Mesendoderm (in vitro differentiated cells): Measurements from ENCODE around the gene STAC.
A peak's percentile ranks its signal among the peaks of the same experiment; 100 is the strongest.

Experiments
- DNase-seq: peaks from one replicate; pipeline ENCODE4 v3.0.0; 2013
- H2AK5ac ChIP-seq: 2 replicates; pipeline ENCODE4 v1.6.1; 2013; ENCODE audit warnings: low read length, inconsistent platforms
- H2BK120ac ChIP-seq: 2 replicates; pipeline ENCODE4 v1.6.1; 2013; ENCODE audit warnings: low read depth, mild to moderate bottlenecking, low read length, moderate library complexity, mixed read lengths
- H2BK15ac ChIP-seq: replicated peaks from 2 replicates; pipeline ENCODE4 v1.6.1; 2013; ENCODE audit warnings: low read depth, mild to moderate bottlenecking, moderate library complexity
- H2BK5ac ChIP-seq: 2 replicates; pipeline ENCODE4 v1.6.1; 2013; ENCODE audit warnings: low read length, inconsistent platforms
- H3K18ac ChIP-seq: 2 replicates; pipeline ENCODE4 v1.6.1; 2013; ENCODE audit warnings: mild to moderate bottlenecking, low read length, mixed read lengths
- H3K23ac ChIP-seq: one replicate; pipeline ENCODE4 v1.6.1; 2013; ENCODE audit warnings: low read length
- H3K27ac ChIP-seq: 2 replicates; pipeline ENCODE4 v1.5.1; 2013; ENCODE audit warnings: low read depth, mild to moderate bottlenecking, inconsistent platforms, low read length, moderate library complexity
- H3K27me3 ChIP-seq: 2 replicates; pipeline ENCODE4 v1.6.1; 2013; ENCODE audit warnings: low read length, control low read depth, mild to moderate bottlenecking, inconsistent platforms; ENCODE audit not compliant: insufficient read depth, poor library complexity
- H3K36me3 ChIP-seq: 2 replicates; pipeline ENCODE4 v1.6.1; 2013; ENCODE audit warnings: low read length, inconsistent platforms; ENCODE audit not compliant: control insufficient read depth, insufficient read depth
- H3K4ac ChIP-seq: one replicate; pipeline ENCODE4 v1.6.1; 2013; ENCODE audit warnings: low read depth, mild to moderate bottlenecking, low read length, moderate library complexity
- H3K4me1 ChIP-seq: 2 replicates; pipeline ENCODE4 v1.6.1; 2013; ENCODE audit warnings: low read depth, low read length, inconsistent platforms; ENCODE audit not compliant: control insufficient read depth
- H3K4me2 ChIP-seq: 2 replicates; pipeline ENCODE4 v1.6.1; 2013; ENCODE audit warnings: low read length
- H3K4me3 ChIP-seq: 2 replicates; pipeline ENCODE4 v1.5.1; 2013; ENCODE audit warnings: mild to moderate bottlenecking, low read length
- H3K56ac ChIP-seq: one replicate; pipeline ENCODE4 v1.6.1; 2013; ENCODE audit warnings: low read length
- H3K79me1 ChIP-seq: 2 replicates; pipeline ENCODE4 v1.6.1; 2013; ENCODE audit warnings: low read length, inconsistent platforms
- H3K79me2 ChIP-seq: 2 replicates; pipeline ENCODE4 v1.6.1; 2013; ENCODE audit warnings: mild to moderate bottlenecking, low read length; ENCODE audit not compliant: control insufficient read depth, insufficient read depth
- H3K9ac ChIP-seq: 2 replicates; pipeline ENCODE4 v1.6.1; 2013; ENCODE audit warnings: low read length, inconsistent platforms
- H4K5ac ChIP-seq: one replicate; pipeline ENCODE4 v1.6.1; 2013; ENCODE audit warnings: low read length
- H4K8ac ChIP-seq: one replicate; pipeline ENCODE4 v1.6.1; 2013; ENCODE audit warnings: low read depth, mild to moderate bottlenecking, control low read depth, low read length, moderate library complexity
- WGBS: extraction: QIAGEN DNeasy Blood & Tissue Kit; methylation state at CpG from one replicate; pipeline ENCODE4 v1.1.7; 2013; ENCODE audit warnings: low lambda C conversion rate, missing lambda C conversion rate; ENCODE audit not compliant: insufficient coverage; ENCODE audit errors: extremely low coverage; 5-methylcytosine and 5-hydroxymethylcytosine counted together

Gene STAC

DNA sequence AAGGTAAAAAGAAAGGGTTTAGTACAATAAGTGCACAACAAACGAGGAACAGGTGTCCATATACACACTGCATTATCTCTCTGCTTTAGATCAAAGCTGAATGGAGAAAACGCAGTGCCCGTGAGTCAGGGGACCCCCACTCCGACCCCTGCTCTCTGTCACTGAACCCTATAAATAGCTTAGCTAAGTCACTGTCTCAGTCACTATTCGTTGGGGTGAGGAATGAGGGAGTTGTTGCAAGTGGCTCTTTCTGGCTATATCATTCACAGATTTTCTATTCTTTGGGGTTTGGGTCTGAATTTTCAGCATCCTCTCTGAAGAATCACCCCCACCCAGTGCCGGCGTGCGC, 458 bp upstream of the STAC start:
- Histone ChIP-seq H4K8ac (no peak overlapping the region), H3K79me2 (no peaks in the 10 kb centered on the region), H3K27me3 (no peaks in the 10 kb centered on the region), H2BK120ac (no peak overlapping the region), H2BK15ac (no peak overlapping the region), H3K56ac (no peak overlapping the region), H3K9ac (no peak overlapping the region), H3K36me3 (no peaks in the 10 kb centered on the region), H3K18ac (no peak overlapping the region), H3K23ac (no peak overlapping the region), H3K4ac (no peak overlapping the region), H2BK5ac (no peak overlapping the region), H3K4me1 (peaks cover 2% of the 10 kb centered on the region), H3K27ac (no peak overlapping the region), H4K5ac (no peak overlapping the region), H2AK5ac (no peak overlapping the region), H3K4me3 (no peak overlapping the region), H3K79me1 (peaks cover 1% of the 10 kb centered on the region), H3K4me2 (no peak overlapping the region)
- DNase-seq = no peak
- WGBS = no CpG with 5 or more reads among the region's 8 CpGs

DNA sequence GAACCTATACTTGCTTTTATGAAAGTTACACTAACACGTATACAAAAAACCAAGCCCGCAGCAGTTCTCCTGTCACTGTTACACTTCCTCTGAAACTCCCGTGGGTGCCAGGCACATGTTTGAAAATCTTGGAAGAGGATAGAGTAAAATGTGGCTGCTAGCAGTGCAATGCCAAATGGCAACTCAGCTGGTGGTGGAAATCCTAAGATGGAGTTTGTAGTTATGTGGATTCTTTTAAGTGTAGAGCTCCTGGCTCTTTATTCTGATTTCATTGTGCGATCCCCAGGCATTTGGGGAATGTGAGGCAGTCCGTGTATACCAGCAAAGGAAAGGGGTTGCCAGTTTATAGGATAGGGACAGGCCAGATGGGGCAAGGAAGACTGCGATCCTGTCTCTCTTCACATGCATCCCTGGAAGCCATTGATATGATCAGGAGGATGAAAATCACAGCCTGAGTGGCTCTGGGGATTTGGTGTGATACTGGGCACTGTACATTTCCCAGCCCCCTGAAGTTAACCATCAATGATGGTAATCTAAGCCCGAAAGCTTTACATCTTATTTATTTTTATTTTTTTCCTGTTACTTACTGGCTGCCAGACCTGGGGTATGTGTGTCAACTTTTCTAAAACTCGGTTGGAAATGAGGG, 1.1 kb downstream of the STAC start:
- no peak overlapping the region for H3K4ac ChIP-seq
- peaks cover 2% of the 10 kb centered on the region for H3K4me1 ChIP-seq
- H3K36me3 ChIP-seq = no peaks in the 10 kb centered on the region
- H3K23ac ChIP-seq = no peak overlapping the region
- no peak overlapping the region for H2AK5ac ChIP-seq
- H2BK15ac ChIP-seq = no peak overlapping the region
- H3K9ac ChIP-seq = no peak overlapping the region
- peak overlapping the region; percentile 33 for H3K4me2 ChIP-seq
- H3K56ac ChIP-seq = no peak overlapping the region
- no peak overlapping the region for H3K27ac ChIP-seq
- H2BK120ac ChIP-seq = no peak overlapping the region
- peak; percentile 48 for DNase-seq
- no peak overlapping the region for H4K8ac ChIP-seq
- H2BK5ac ChIP-seq = no peak overlapping the region
- WGBS = no CpG with 5 or more reads among the region's 8 CpGs
- no peaks in the 10 kb centered on the region for H3K79me2 ChIP-seq
- H4K5ac ChIP-seq = no peak overlapping the region
- H3K18ac ChIP-seq = no peak overlapping the region
- H3K27me3 ChIP-seq = no peaks in the 10 kb centered on the region
- no peak overlapping the region for H3K4me3 ChIP-seq
- H3K79me1 ChIP-seq = peaks cover 1% of the 10 kb centered on the region

DNA sequence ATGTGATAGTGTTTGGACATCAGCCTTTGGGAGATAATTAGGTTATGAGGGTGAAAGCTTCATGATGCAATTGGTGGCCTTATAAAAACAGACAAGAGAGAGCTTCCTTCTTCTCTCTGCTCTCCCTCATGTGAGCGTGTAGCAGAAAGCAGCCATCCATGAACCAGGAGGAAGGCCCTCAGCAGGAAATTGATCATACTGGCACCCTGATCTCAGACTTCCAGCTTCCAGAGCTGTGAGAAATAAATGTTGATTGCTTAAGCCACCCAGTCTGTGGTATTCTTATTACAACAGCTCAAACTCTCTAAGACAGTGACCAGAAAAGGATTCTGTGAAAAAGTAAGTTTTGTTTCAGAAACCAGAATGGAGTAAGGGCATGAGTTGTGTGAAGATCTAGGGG, 13.3 kb downstream of the STAC start:
- Histone ChIP-seq H3K27me3 (no peaks in the 10 kb centered on the region), H3K18ac (no peak overlapping the region), H2BK15ac (no peak overlapping the region), H3K79me1 (no peaks in the 10 kb centered on the region), H2BK5ac (no peak overlapping the region), H3K56ac (no peak overlapping the region), H3K4me2 (no peak overlapping the region), H3K9ac (no peak overlapping the region), H3K79me2 (no peaks in the 10 kb centered on the region), H4K8ac (no peak overlapping the region), H3K36me3 (no peaks in the 10 kb centered on the region), H2BK120ac (no peak overlapping the region), H3K27ac (no peak overlapping the region), H3K4me3 (no peak overlapping the region), H3K4me1 (no peaks in the 10 kb centered on the region), H3K23ac (no peak overlapping the region), H4K5ac (no peak overlapping the region), H3K4ac (no peak overlapping the region), H2AK5ac (no peak overlapping the region)
- WGBS = no CpG with 5 or more reads among the region's 1 CpG
- DNase-seq = no peak

DNA sequence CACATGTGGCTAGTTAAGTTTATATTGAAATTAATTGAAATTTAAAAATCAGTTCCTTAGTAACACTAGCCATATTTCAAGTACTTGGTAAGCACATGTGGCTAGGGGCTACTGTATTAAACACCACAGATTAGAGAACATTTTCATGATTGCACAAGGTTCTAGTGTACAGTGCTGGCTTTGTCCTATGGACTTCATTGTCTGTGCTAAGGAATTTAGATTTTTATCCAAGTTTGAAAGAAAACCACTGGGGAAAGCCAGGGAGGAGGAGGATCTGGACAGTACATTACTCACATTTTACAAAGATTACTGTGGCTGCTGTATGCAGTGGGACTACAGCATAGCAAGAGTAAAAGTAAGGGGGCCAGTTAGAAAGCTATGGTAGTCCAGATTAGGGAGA, 13.9 kb downstream of the STAC start:
- H4K8ac ChIP-seq = no peak overlapping the region
- H3K9ac ChIP-seq = no peak overlapping the region
- no peak overlapping the region for H2BK5ac ChIP-seq
- H3K27me3 ChIP-seq = no peaks in the 10 kb centered on the region
- DNase-seq = no peak
- no peak overlapping the region for H2AK5ac ChIP-seq
- H3K18ac ChIP-seq = no peak overlapping the region
- no peak overlapping the region for H2BK120ac ChIP-seq
- no peak overlapping the region for H2BK15ac ChIP-seq
- H3K4me2 ChIP-seq = no peak overlapping the region
- no peaks in the 10 kb centered on the region for H3K4me1 ChIP-seq
- no peak overlapping the region for H3K27ac ChIP-seq
- no peaks in the 10 kb centered on the region for H3K36me3 ChIP-seq
- H3K4ac ChIP-seq = no peak overlapping the region
- no peaks in the 10 kb centered on the region for H3K79me1 ChIP-seq
- H3K56ac ChIP-seq = no peak overlapping the region
- H4K5ac ChIP-seq = no peak overlapping the region
- no peaks in the 10 kb centered on the region for H3K79me2 ChIP-seq
- no peak overlapping the region for H3K23ac ChIP-seq
- H3K4me3 ChIP-seq = no peak overlapping the region

DNA sequence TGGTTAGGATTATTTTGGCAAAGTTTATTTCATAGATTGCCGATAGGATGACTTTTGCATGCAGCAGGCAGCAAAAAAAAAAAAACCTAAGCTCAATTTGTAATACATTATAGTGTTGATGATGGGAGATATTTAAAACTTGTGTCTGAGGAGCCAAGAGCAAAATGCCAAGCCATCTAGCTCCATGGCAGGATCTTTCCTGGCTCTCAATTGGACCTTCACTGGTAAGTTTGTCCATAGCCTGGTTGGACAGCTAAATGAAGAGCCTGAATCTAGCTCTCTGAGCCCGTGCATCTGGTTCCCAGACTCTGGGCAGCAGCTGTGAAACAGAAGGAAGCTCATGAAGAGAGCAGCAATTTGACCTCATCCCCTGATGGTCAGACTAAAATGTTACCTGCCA, 17.5 kb downstream of the STAC start:
- H2BK5ac ChIP-seq = no peak overlapping the region
- H3K4me3 ChIP-seq = no peak overlapping the region
- H3K4me1 ChIP-seq = no peaks in the 10 kb centered on the region
- H3K27me3 ChIP-seq = no peaks in the 10 kb centered on the region
- no peak overlapping the region for H3K56ac ChIP-seq
- no peaks in the 10 kb centered on the region for H3K36me3 ChIP-seq
- H2BK120ac ChIP-seq = no peak overlapping the region
- no peaks in the 10 kb centered on the region for H3K79me1 ChIP-seq
- H3K9ac ChIP-seq = no peak overlapping the region
- no peak overlapping the region for H3K23ac ChIP-seq
- no CpG with 5 or more reads among the region's 2 CpGs for WGBS
- no peak overlapping the region for H4K8ac ChIP-seq
- H3K79me2 ChIP-seq = no peaks in the 10 kb centered on the region
- H2BK15ac ChIP-seq = no peak overlapping the region
- H2AK5ac ChIP-seq = no peak overlapping the region
- no peak overlapping the region for H3K27ac ChIP-seq
- no peak overlapping the region for H3K4me2 ChIP-seq
- no peak for DNase-seq
- H3K4ac ChIP-seq = no peak overlapping the region
- no peak overlapping the region for H3K18ac ChIP-seq
- H4K5ac ChIP-seq = no peak overlapping the region

DNA sequence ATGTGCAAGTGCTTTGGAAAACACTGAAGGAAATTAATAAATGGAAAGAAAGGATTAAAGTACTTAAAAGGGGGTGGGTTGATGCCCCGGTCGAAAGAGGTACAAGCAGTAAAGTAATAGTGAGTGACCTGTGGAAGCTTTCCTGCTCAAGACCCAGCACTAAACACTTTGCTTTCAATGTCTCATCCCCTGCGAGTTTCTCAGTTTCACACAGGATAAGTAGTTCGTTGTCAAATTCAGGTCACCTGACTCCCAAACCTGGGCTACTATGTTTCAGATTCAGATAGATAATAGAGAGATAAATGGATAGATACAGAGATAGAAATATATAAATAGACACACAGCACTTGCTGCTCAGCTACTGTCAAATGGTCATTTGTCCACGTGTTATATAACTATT, 19.6 kb downstream of the STAC start:
- H2BK120ac ChIP-seq = no peak overlapping the region
- no peak overlapping the region for H4K8ac ChIP-seq
- H3K9ac ChIP-seq = no peak overlapping the region
- no peak overlapping the region for H3K18ac ChIP-seq
- no peaks in the 10 kb centered on the region for H3K27me3 ChIP-seq
- H2BK15ac ChIP-seq = no peak overlapping the region
- H2AK5ac ChIP-seq = no peak overlapping the region
- no peak overlapping the region for H3K4ac ChIP-seq
- no peaks in the 10 kb centered on the region for H3K36me3 ChIP-seq
- no peak overlapping the region for H3K23ac ChIP-seq
- no peaks in the 10 kb centered on the region for H3K79me2 ChIP-seq
- no peak overlapping the region for H3K56ac ChIP-seq
- no peak for DNase-seq
- no peaks in the 10 kb centered on the region for H3K4me1 ChIP-seq
- no peak overlapping the region for H3K27ac ChIP-seq
- H3K4me3 ChIP-seq = no peak overlapping the region
- H3K79me1 ChIP-seq = no peaks in the 10 kb centered on the region
- WGBS = no CpG with 5 or more reads among the region's 5 CpGs
- H4K5ac ChIP-seq = no peak overlapping the region
- H3K4me2 ChIP-seq = no peak overlapping the region
- H2BK5ac ChIP-seq = no peak overlapping the region
